ENCODE measurements around the gene ING5. TPM values are rescaled to one million over a fixed set of nuclear protein-coding genes. Genes with fewer than 3 reads are reported as not detected.

ING5 gene
- polyA plus RNA-seq, 3 donors = 6.5 to 29.5 (median 6.6) TPM

GRCh38 chr2:241751152-241751551 lies 49.3 kb downstream of the ING5 start:
- H3K36me3 Mint-ChIP-seq = peaks cover 50 to 64% of the 10 kb centered on the region in 2 donors
- no peak overlapping the region for H3K27ac Mint-ChIP-seq
- Histone ChIP-seq H3K36me3 (replicated peaks in 1 of 2; ENCODE audit: control insufficient read depth in 1 of 2, insufficient read depth in 2 of 2, low read length in 2 of 2) (peaks cover 28 to 29% of the 10 kb centered on the region in 2 donors), H3K27ac (ENCODE audit: low read depth in 1 of 2, low read length in 2 of 2) (no peak overlapping the region), H3K9ac (ENCODE audit: insufficient read depth, low read length, poor library complexity, severe bottlenecking) (no peak overlapping the region), H3K4me1 (ENCODE audit: control insufficient read depth in 1 of 2, insufficient read depth in 2 of 2, low read length in 2 of 2) (no peaks in the 10 kb centered on the region), H3K27me3 (ENCODE audit: control insufficient read depth in 2 of 2, insufficient read depth in 2 of 2, low read length in 2 of 2) (no peaks in the 10 kb centered on the region), H3K9me3 (replicated peaks in 1 of 2; ENCODE audit: control insufficient read depth in 1 of 2, insufficient read depth in 1 of 2, low read length in 2 of 2) (no peaks in the 10 kb centered on the region), H3K79me2 (ENCODE audit: insufficient read depth, low read length) (no peaks in the 10 kb centered on the region), H2AFZ (ENCODE audit: insufficient read depth, low read depth, low read length, poor library complexity, severe bottlenecking) (no peak overlapping the region), H3K4me3 (replicated peaks in 1 of 3; ENCODE audit: low read depth in 2 of 3, low read length in 3 of 3) (no peak overlapping the region), H3K4me2 (replicated peaks; ENCODE audit: extremely low read depth, low read length, poor library complexity, severe bottlenecking) (no peak overlapping the region), H4K20me1 (ENCODE audit: insufficient read depth, low read length) (no peaks in the 10 kb centered on the region)
- H3K9me3 Mint-ChIP-seq = peaks cover 0 to under 1% (median 0%) of the 10 kb centered on the region in 7 donors
- no peak overlapping the region for H3K4me3 Mint-ChIP-seq
- no peak for DNase-seq
- intact Hi-C loops (cut with micrococcal nuclease) = no loop called here
- H3K4me1 Mint-ChIP-seq = no peaks in the 10 kb centered on the region
- no peaks in the 10 kb centered on the region for H3K27me3 Mint-ChIP-seq (ENCODE audit: low read depth in 3 of 3)
- TF ChIP-seq CTCF (IDR thresholded peaks at IDR 0.05) = no peak
- WGBS (ENCODE audit: insufficient coverage) = 90% methylated on average over 14 of the region's 15 CpGs

GRCh38 chr2:241751776-241752175 lies 49.9 kb downstream of the ING5 start:
- H2AFZ ChIP-seq (ENCODE audit: insufficient read depth, low read depth, low read length, poor library complexity, severe bottlenecking) = no peak overlapping the region
- no peak for DNase-seq
- no peak overlapping the region for H3K27ac ChIP-seq (ENCODE audit: low read depth in 1 of 2, low read length in 2 of 2)
- intact Hi-C loops (cut with micrococcal nuclease) = no loop called here
- no peaks in the 10 kb centered on the region for H3K27me3 ChIP-seq (ENCODE audit: control insufficient read depth in 2 of 2, insufficient read depth in 2 of 2, low read length in 2 of 2)
- H3K9me3 ChIP-seq (replicated peaks in 1 of 2; ENCODE audit: control insufficient read depth in 1 of 2, insufficient read depth in 1 of 2, low read length in 2 of 2) = no peaks in the 10 kb centered on the region
- WGBS (ENCODE audit: insufficient coverage) = 97% methylated on average over 13 of the region's 18 CpGs
- no peak overlapping the region for H3K4me3 Mint-ChIP-seq
- no peaks in the 10 kb centered on the region for H3K27me3 Mint-ChIP-seq (ENCODE audit: low read depth in 3 of 3)
- no peak overlapping the region for H3K4me2 ChIP-seq (replicated peaks; ENCODE audit: extremely low read depth, low read length, poor library complexity, severe bottlenecking)
- no peak overlapping the region for H3K27ac Mint-ChIP-seq
- peaks cover 29 to 34% of the 10 kb centered on the region in 2 donors for H3K36me3 ChIP-seq (replicated peaks in 1 of 2; ENCODE audit: control insufficient read depth in 1 of 2, insufficient read depth in 2 of 2, low read length in 2 of 2)
- H4K20me1 ChIP-seq (ENCODE audit: insufficient read depth, low read length) = no peaks in the 10 kb centered on the region
- H3K4me3 ChIP-seq (replicated peaks in 1 of 3; ENCODE audit: low read depth in 2 of 3, low read length in 3 of 3) = no peak overlapping the region
- no peaks in the 10 kb centered on the region for H3K4me1 Mint-ChIP-seq
- peaks cover 49 to 67% of the 10 kb centered on the region in 2 donors for H3K36me3 Mint-ChIP-seq
- no peak overlapping the region for H3K9ac ChIP-seq (ENCODE audit: insufficient read depth, low read length, poor library complexity, severe bottlenecking)
- peaks cover 0 to 2% (median 0%) of the 10 kb centered on the region in 7 donors for H3K9me3 Mint-ChIP-seq
- H3K4me1 ChIP-seq (ENCODE audit: control insufficient read depth in 1 of 2, insufficient read depth in 2 of 2, low read length in 2 of 2) = no peaks in the 10 kb centered on the region
- no peaks in the 10 kb centered on the region for H3K79me2 ChIP-seq (ENCODE audit: insufficient read depth, low read length)
- no peak for TF ChIP-seq CTCF (IDR thresholded peaks at IDR 0.05)
